Heart right ventricle (tissue), 16 donors: Measurements from ENCODE around the gene IQCK. TPM values are rescaled to one million over a fixed set of nuclear protein-coding genes. Genes with fewer than 3 reads are reported as not detected.

Source experiments
- ATAC-seq, 8 donors: fragments of 200-7000 bp; cut with Tn5 transposase; one replicate each; pipeline ENCODE4 v1.9.1; 2020; ENCODE audit warnings: mild to moderate bottlenecking in 8 of 8, moderate library complexity in 8 of 8, moderate number of reproducible peaks in 1 of 8
- DNase-seq, 2 donors: peaks; one replicate each; pipeline ENCODE4 v3.0.0-alpha.2; 2020
- H3K27ac ChIP-seq, 10 donors: fragments of 200-600 bp; sonication (generic) in 2 of 10; one replicate each; pipeline versions ENCODE4 v1.5.0 to v1.8.0; 2020 to 2022; ENCODE audit warnings: mild to moderate bottlenecking in 3 of 10
- H3K27me3 ChIP-seq, 7 donors: fragments of 200-600 bp; one replicate each; pipeline ENCODE4 v1.8.0; 2021 to 2022; ENCODE audit warnings: mild to moderate bottlenecking in 2 of 7
- H3K36me3 ChIP-seq, 9 donors: fragments of 200-600 bp; sonication (generic) in 1 of 9; one replicate each; pipeline versions ENCODE4 v1.5.0 to v1.8.0; 2020 to 2022; ENCODE audit warnings: mild to moderate bottlenecking in 2 of 9
- H3K4me1 ChIP-seq, 9 donors: fragments of 200-600 bp; sonication (generic) in 1 of 9; one replicate each; pipeline versions ENCODE4 v1.5.0 to v1.8.0; 2020 to 2022; ENCODE audit warnings: mild to moderate bottlenecking in 4 of 9
- H3K4me3 ChIP-seq, 10 donors: fragments of 200-600 bp; sonication (generic) in 2 of 10; one replicate each; pipeline versions ENCODE4 v1.5.0 to v1.8.0; 2020 to 2022; ENCODE audit warnings: mild to moderate bottlenecking in 7 of 10, moderate library complexity in 2 of 10
- H3K9me3 ChIP-seq, 11 donors: fragments of 200-600 bp in 10 of 11; sonication (generic) in 2 of 11; one replicate each; pipeline versions ENCODE4 v1.5.0 to v1.8.0; 2013 to 2022; ENCODE audit warnings: mild to moderate bottlenecking in 2 of 11, control low read depth in 1 of 11, moderate library complexity in 1 of 11
- WGBS, 2 donors: extraction: QIAGEN DNeasy Blood & Tissue Kit; methylation state at CpG; one replicate each; pipeline ENCODE4 v1.1.7; 2013; ENCODE audit warnings: inconsistent platforms in 1 of 2; 5-methylcytosine and 5-hydroxymethylcytosine counted together
- intact Hi-C, 10 donors: fragments of 100-400 bp; cut with DNase I; formaldehyde crosslinking; loops; one replicate each; pipeline versions ENCODE4 v1.11.1 to v1.14.2; 2022
- polyA plus RNA-seq, 2 donors: library from polyadenylated mRNA; stranded (reverse); fragments of 200-250 nt; gene quantifications; one replicate each; pipeline ENCODE4 v1.2.3, GENCODE V29; 2013
- total RNA-seq, 10 donors: library from RNA; stranded (reverse); fragmentation: NEBNext Ultra II Directional in 3 of 10; extraction: Animal tissue kit (Norgen Biotek cat#: 25700) in 3 of 10; gene quantifications; one replicate each; pipeline versions ENCODE4 v1.2.1 to v1.2.4, GENCODE V29; 2021 to 2023
- TF ChIP-seq, protein P1 (sequence below), 9 donors: fragments of 200-600 bp; sonication (generic) in 2 of 9; IDR thresholded peaks; one replicate each; pipeline versions ENCODE4 v1.5.0 to v1.8.0; 2021 to 2022; ENCODE audit warnings: antibody characterized with exemption in 9 of 9, mild to moderate bottlenecking in 5 of 9, moderate library complexity in 1 of 9
- donor health status: Arrhythmogenic right ventricular cardiomyopathy.
- donor health status: ischemic (EF 13 %, LVEDD 7.1; RV severe dilation, severe dysfunction).
- donor health status: healthy with polysubstance abuse.
- donor health status: DM: no; HTN: yes; CAD: no.
- donor health status: DM: no; HTN: no; CAD: no.
- donor health status: ischemic (EF 25% LVEDD 6.9; RV normal size, moderate dysfunction).
- donor health status: ischemic (EF 25% LVEDD 5.7; RV mildly dilated, moderate dysfunction).
- donor health status: healthy.
- donor health status: DM: yes; HTN: yes; CAD: no.
- donor health status: Ischemic cardiomyopathy.
- donor health status: ischemic (EF 35%, LVEDD 5.7; RV mildly dilated, moderate dysfunction).
- donor health status: nonischemic (EF 11% LVEDD 7.7; RV severe dilation, severe dysfunction).
- donor health status: DM: yes; HTN: yes; CAD: no.
- donor health status: PGD.
- donor health status: ischemic (EF 29% LVEDD 5.4; RV normal size, mild dysfunction).
- donor health status: nonischemic (EF 23%, LVEDD 6.1; RV moderate dilation, normal function).

The IQCK gene
- total and polyA plus RNA-seq, 12 donors, result 5.5 to 11.7 (median 7.4) TPM

DNA sequence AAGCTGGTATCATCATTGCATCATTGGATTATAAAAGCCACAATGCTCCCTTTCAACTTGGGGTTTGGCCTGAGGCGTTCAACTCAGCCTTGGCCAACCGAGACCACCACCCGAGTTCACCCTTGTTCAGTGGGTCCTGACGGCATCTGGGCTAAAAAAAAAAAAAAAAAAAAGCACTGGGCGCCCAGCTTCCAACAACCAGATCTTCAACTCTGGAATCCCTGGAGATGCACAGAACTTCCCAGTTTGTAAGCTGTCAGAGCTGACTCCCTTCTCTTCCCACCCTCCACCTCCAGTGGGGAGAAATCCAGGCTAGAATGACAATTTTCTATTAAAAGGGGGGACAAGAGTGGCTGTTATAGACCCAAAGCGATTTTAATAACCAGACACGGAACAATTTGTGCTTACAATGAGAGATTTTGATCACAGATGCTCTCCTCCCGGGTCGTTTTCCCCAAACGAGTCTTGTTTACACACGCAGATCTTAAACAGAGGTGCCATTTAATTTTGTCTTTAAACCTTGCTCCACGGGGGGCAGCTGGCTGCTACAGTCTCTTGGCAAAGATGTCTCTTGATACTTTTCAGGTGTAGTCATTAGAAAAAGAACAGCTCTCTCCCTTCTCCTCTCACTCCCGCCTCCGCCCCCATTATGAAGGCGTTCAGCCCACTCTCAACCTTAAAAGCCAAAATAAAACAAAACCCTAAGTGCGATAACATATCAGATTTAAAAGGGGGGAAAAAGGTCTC, 139.7 kb downstream of the IQCK start:
- ATAC-seq (no peak), DNase-seq (no peak)
- 82 to 88% methylated on average over 16 of the region's 16 CpGs for WGBS, 2 donors
- H3K36me3 ChIP-seq, result peaks cover 0 to 78% (median 38%) of the 10 kb centered on the region in 9 donors
- intact Hi-C loops, result loop anchor here in 1 of 10 donors (10.0 kb wide), 1 partner anchor 123 kb away; no protein-coding TSS in a partner anchor
- no peaks in the 10 kb centered on the region for H3K9me3 ChIP-seq
- H3K27me3 ChIP-seq, result no peaks in the 10 kb centered on the region
- H3K4me3 ChIP-seq, result no peak overlapping the region
- TF ChIP-seq, protein P1, sequence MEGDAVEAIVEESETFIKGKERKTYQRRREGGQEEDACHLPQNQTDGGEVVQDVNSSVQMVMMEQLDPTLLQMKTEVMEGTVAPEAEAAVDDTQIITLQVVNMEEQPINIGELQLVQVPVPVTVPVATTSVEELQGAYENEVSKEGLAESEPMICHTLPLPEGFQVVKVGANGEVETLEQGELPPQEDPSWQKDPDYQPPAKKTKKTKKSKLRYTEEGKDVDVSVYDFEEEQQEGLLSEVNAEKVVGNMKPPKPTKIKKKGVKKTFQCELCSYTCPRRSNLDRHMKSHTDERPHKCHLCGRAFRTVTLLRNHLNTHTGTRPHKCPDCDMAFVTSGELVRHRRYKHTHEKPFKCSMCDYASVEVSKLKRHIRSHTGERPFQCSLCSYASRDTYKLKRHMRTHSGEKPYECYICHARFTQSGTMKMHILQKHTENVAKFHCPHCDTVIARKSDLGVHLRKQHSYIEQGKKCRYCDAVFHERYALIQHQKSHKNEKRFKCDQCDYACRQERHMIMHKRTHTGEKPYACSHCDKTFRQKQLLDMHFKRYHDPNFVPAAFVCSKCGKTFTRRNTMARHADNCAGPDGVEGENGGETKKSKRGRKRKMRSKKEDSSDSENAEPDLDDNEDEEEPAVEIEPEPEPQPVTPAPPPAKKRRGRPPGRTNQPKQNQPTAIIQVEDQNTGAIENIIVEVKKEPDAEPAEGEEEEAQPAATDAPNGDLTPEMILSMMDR (IDR thresholded peaks at IDR 0.05), result no peak
- H3K4me1 ChIP-seq, result peaks cover 0 to 35% (median 5%) of the 10 kb centered on the region in 9 donors
- no peak overlapping the region for H3K27ac ChIP-seq

- Histone ChIP-seq H3K4me1 (peaks cover 0 to 37% (median 8%) of the 10 kb centered on the region in 9 donors), H3K9me3 (no peaks in the 10 kb centered on the region), H3K27me3 (no peaks in the 10 kb centered on the region), H3K4me3 (no peak overlapping the region), H3K27ac (no peak overlapping the region), H3K36me3 (peaks cover 0 to 85% (median 38%) of the 10 kb centered on the region in 9 donors)
- ATAC-seq, result no peak
- no peak for DNase-seq
- intact Hi-C loops, result loop anchor here in 1 of 10 donors (10.0 kb wide), 1 partner anchor 124 kb away; no protein-coding TSS in a partner anchor
- 77 to 82% methylated on average over 22 of the region's 22 CpGs for WGBS, 2 donors
- TF ChIP-seq, protein P1 (IDR thresholded peaks at IDR 0.05), result no peak
Measured at GRCh38 chr16:19858340-19859018, 140.4 kb downstream of the IQCK start.

GRCh38 chr16:19859166-19859565, 141.1 kb downstream of the IQCK start:
- peaks cover 0 to 37% (median 13%) of the 10 kb centered on the region in 9 donors for H3K4me1 ChIP-seq
- WGBS, 2 donors, result 93 to 95% methylated on average over 9 of the region's 9 CpGs
- ATAC-seq (no peak), DNase-seq (no peak)
- no peak overlapping the region for H3K4me3 ChIP-seq
- TF ChIP-seq, protein P1 (IDR thresholded peaks at IDR 0.05), result no peak
- no peaks in the 10 kb centered on the region for H3K9me3 ChIP-seq
- no peak overlapping the region for H3K27ac ChIP-seq
- peaks cover 0 to 91% (median 38%) of the 10 kb centered on the region in 9 donors for H3K36me3 ChIP-seq
- no peaks in the 10 kb centered on the region for H3K27me3 ChIP-seq
- intact Hi-C loops, result loop anchor here in 1 of 10 donors (10.0 kb wide), 1 partner anchor 124 kb away; no protein-coding TSS in a partner anchor

DNA sequence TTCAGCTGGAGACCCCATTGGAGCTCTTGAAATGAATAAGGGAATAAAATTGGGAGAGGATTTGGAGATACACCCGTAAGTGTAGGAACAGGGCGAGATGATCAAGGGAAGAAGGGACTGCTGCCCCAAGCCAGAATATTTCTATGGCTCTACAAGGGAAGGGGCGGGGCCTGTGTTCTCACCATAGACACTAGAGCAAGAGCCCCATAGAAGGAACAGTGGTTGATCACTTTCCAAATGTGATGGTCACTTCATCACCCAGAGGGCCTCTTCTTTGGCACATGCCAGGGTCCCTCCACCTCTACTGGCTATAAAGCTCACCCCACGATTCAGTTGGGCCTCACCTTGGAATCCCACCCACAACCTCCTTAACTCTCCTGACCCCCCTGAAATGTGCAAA, 141.5 kb downstream of the IQCK start:
- DNase-seq (no peak), ATAC-seq (no peak)
- WGBS, 2 donors, result 87 to 91% methylated on average over 4 of the region's 4 CpGs
- TF ChIP-seq, protein P1 (IDR thresholded peaks at IDR 0.05), result no peak
- intact Hi-C loops, result loop anchor here in 1 of 10 donors (10.0 kb wide), 1 partner anchor 125 kb away; no protein-coding TSS in a partner anchor
- Histone ChIP-seq H3K36me3 (peaks cover 0 to 96% (median 38%) of the 10 kb centered on the region in 9 donors), H3K27ac (no peak overlapping the region), H3K9me3 (no peaks in the 10 kb centered on the region), H3K4me3 (no peak overlapping the region), H3K27me3 (no peaks in the 10 kb centered on the region), H3K4me1 (peaks cover 0 to 41% (median 17%) of the 10 kb centered on the region in 9 donors)
